VCaP (cell line): Measurements from ENCODE around the gene TNFSF11.

Experiments
- H3K27ac ChIP-seq: fragments of 450-650 bp; 2 replicates; pipeline ENCODE4 v1.5.1; 2017
- CTCF ChIP-seq: fragments of 450-650 bp; conservative IDR thresholded peaks from 2 replicates; pipeline ENCODE4 v1.5.1; 2017; ENCODE audit warnings: mild to moderate bottlenecking, moderate library complexity

TNFSF11 gene

DNA sequence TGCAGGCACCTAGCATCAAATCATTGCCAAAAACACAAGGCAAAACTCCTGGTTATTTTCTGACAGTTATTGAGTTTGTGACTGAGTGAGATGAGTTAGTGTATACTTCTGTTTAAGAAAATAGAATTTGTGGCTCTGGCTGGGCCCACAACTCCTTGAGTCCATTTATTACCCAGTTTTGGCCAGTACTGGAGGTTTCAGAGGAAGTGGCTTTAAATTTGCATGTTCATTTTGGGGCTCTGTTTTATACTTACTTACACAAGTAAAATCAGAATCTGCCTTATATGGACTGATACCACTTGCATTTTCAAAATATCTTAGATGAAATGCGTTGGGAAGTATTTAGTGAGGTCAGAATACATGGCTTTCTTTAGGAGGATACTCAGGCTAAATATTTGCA, 29.0 kb downstream of the TNFSF11 start:
- peak overlapping the region; percentile 19; the same call in 1 of the 2 replicates for H3K27ac ChIP-seq

DNA sequence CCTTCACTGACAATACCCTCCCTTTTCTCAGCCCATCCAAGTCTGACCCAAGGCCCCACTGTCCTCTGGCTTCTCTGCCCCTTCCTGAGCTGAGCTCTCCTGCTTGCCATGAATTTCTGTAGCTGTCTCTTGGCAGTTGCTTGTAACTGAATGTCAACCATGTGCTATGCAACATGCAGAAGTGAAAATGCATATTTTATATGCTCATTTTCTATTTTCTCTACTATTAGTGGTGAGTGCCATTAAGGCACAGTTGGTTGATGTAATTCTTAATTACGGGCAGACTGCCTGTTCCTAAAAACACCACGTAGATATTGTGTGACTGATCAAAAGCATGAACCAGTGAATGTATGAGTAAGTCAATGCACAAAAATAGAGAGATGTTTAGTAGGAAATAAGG, 29.6 kb downstream of the TNFSF11 start:
- no peak for TF ChIP-seq CTCF
- H3K27ac ChIP-seq, result no peak overlapping the region

More for the DNA sequence above, 29.0 kb downstream of the TNFSF11 start:
- TF ChIP-seq CTCF, result no peak

GRCh38 chr13:42607546-42607945, 33.6 kb downstream of the TNFSF11 start:
- H3K27ac ChIP-seq, result no peak overlapping the region
- no peak for TF ChIP-seq CTCF

DNA sequence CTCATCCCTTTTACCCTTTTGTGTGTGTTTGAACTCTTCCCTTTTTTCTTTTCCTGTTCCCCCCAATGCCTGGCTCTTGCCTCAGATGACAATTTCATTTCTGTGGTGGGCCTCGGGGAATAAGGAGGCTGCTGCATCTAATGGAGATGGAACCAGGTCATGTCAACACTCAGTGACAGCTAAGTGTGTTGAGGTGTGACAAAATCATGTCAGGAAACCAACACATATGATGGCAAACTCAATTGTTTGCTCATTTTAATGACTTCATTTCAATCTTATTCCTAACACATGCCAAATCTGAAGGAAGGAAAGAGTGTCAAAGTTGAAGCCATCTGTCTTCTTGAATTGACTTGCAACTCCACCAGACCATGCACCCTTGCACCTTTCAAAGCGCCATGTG, 36.7 kb downstream of the TNFSF11 start:
- no peak for TF ChIP-seq CTCF
- H3K27ac ChIP-seq, result no peak overlapping the region

DNA sequence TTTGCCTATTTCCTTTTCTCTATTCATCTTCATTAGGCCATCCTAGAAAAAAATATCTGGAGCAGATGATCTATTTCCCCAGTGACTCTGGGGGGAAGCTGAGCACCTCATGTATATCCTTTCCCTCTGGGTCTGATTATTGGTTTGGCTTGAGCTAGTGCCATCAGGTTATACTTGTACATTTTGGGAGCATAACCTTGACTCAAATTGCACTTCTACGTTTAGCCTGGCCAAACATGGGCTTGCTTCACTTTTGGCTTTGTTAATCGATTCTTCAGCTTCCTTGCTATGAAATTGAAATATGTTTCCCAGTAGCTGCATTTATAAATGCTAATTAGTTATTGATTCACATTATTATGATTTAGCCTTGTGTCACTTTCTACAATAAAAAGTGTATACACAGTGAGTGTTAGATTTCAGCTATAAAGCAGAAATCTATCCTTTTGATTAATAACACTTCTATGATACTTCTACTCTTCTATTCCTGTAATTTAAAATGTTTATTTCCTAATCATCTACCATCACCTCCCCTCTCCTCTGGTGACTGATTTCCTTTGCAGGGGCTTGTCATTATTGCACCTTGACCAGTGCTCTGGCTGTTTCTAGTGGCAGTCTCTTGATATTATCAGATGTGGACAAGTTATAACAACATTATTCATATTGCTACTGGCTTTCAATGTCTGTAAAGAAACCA, 37.3 kb downstream of the TNFSF11 start:
- TF ChIP-seq CTCF, result no peak
- H3K27ac ChIP-seq, result no peak overlapping the region

DNA sequence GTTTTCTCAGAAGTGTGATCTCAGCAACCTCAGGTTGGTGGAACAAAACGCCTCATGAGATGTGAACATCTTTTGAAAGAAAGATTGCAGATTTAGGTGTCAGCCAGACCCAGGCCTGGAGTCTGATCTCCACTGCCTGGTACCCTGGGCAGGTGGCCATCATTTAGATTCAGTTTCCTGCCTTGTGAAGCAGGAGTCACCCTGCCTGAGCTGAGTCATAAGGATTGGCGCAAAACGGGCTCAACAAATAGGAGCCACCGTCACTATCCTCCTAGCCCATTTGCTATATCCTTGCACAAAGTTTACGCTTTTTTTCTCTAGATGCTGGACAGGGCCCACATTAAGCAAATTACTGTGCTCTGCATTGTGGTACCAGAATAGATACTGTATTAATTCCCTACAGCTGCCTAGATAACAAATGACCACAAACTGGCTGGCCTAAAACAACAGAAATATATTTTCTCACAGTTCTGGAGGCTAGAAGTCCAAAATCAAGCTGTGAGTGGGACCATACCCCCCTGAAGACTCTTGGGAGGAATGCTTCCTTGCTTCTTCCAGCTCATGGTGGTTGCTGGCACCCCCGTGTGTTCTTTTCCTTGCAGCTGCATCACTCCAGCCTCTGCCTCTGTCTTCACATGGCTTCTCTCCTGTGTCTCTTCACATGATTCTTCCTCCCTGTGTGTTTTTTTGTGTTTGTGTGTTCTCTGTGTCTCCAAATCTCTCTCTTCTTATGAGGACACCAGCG, 38.2 kb downstream of the TNFSF11 start:
- TF ChIP-seq CTCF, result no peak
- H3K27ac ChIP-seq, result no peak overlapping the region

DNA sequence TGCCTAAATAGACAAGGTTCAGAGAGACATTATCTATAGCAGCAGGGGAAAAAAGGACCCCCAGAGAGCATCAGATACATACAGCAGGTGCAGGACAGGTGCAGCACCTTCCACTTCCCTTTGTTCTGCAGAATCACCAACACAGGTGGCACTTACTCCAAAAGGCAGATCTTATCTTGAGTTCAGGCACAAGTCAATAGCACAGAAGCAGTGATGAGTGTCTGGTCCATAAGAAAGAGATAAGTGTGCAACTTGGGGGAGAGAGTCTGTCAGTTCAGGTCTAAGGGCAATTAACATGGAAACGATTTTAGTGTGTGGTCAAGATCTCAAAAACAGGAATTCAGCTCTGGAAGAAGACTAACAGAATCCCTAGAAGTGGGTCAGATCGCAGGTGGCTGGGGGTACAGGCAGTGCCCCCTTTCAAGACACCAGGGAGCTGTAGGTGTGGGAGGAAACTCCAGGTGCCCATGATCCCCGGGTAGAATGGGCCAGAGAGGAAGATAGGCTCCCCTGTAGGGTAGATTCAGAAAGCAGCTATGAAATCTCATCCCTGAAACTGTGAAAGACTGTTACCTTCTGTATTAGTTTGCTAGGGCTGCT, 40.6 kb downstream of the TNFSF11 start:
- H3K27ac ChIP-seq, result no peak overlapping the region
- TF ChIP-seq CTCF, result no peak
